OCI-LY1 (cell line): Measurements from ENCODE around the gene FEV.

Experiments
- H2AFZ ChIP-seq: fragments of 200-600 bp; sonication (generic), shearing (Covaris generic); 2 replicates; pipeline ENCODE4 v1.6.0; 2014; ENCODE audit warnings: antibody characterized with exemption, mild to moderate bottlenecking, low read length
- H3F3A ChIP-seq: fragments of 200-600 bp; sonication (generic), shearing (Covaris generic); 2 replicates; pipeline ENCODE4 v1.6.0; 2014; ENCODE audit warnings: mild to moderate bottlenecking, antibody characterized with exemption, low read length, moderate library complexity; ENCODE audit not compliant: insufficient read depth
- H3K27ac ChIP-seq: fragments of 200-600 bp; sonication (generic); 2 replicates; pipeline ENCODE4 v1.5.1; 2014; ENCODE audit warnings: low read length, mixed run types, mild to moderate bottlenecking, low read depth; ENCODE audit not compliant: poor library complexity, severe bottlenecking
- H3K27me3 ChIP-seq: fragments of 200-600 bp; sonication (generic); 2 replicates; pipeline ENCODE4 v1.6.0; 2014; ENCODE audit warnings: antibody characterized with exemption, mild to moderate bottlenecking, low read length, moderate library complexity; ENCODE audit not compliant: insufficient read depth
- H3K36me3 ChIP-seq: fragments of 200-600 bp; sonication (generic); 2 replicates; pipeline ENCODE4 v1.6.1; 2014; ENCODE audit warnings: mild to moderate bottlenecking, antibody characterized with exemption, low read length, moderate library complexity, mixed read lengths; ENCODE audit not compliant: insufficient read depth
- H3K4me1 ChIP-seq: fragments of 200-600 bp; sonication (generic); 2 replicates; pipeline ENCODE4 v1.5.1; 2014; ENCODE audit warnings: mild to moderate bottlenecking, low read length, moderate library complexity; ENCODE audit not compliant: insufficient read depth, severe bottlenecking
- H3K4me2 ChIP-seq: fragments of 200-600 bp; sonication (generic), shearing (Covaris generic); 2 replicates; pipeline ENCODE4 v1.6.1; 2014; ENCODE audit warnings: low read length
- H3K4me3 ChIP-seq: fragments of 200-600 bp; sonication (generic); 2 replicates; pipeline ENCODE4 v1.5.1; 2014; ENCODE audit warnings: low read length, low read depth, mild to moderate bottlenecking, mixed read lengths; ENCODE audit not compliant: poor library complexity, severe bottlenecking
- H3K79me2 ChIP-seq: fragments of 200-600 bp; shearing (Covaris generic); 2 replicates; pipeline ENCODE4 v1.6.1; 2016; ENCODE audit warnings: mixed run types, low read length, mixed read lengths; ENCODE audit not compliant: insufficient read depth
- H3K9ac ChIP-seq: fragments of 200-600 bp; sonication (generic), shearing (Covaris generic); 2 replicates; pipeline ENCODE4 v1.6.1; 2014; ENCODE audit warnings: mild to moderate bottlenecking, low read length, mixed read lengths
- H3K9me2 ChIP-seq: fragments of 200-600 bp; sonication (generic), shearing (Covaris generic); 2 replicates; pipeline ENCODE4 v1.6.1; 2014; ENCODE audit warnings: low read depth, mild to moderate bottlenecking, low read length, mixed read lengths
- H3K9me3 ChIP-seq: fragments of 200-600 bp; shearing (Covaris generic); 2 replicates; pipeline ENCODE4 v1.6.1; 2014; ENCODE audit warnings: low read length, mixed read lengths
- H4K20me1 ChIP-seq: fragments of 200-600 bp; sonication (generic), shearing (Covaris generic); 2 replicates; pipeline ENCODE4 v1.6.0; 2016; ENCODE audit warnings: mild to moderate bottlenecking, low read length; ENCODE audit not compliant: insufficient read depth
- EZH2 ChIP-seq: fragments of 200-600 bp; sonication (generic), shearing (Covaris generic); IDR thresholded peaks from 2 replicates; pipeline ENCODE4 v1.8.0; 2017; ENCODE audit warnings: borderline replicate concordance, mixed run types, mild to moderate bottlenecking, antibody characterized with exemption, low read length, moderate library complexity, mixed read lengths
- TF ChIP-seq, protein P1 (sequence below): fragments of 200-600 bp; sonication (generic), shearing (Covaris generic); IDR thresholded peaks from 2 replicates; pipeline ENCODE4 v1.5.1; 2017; ENCODE audit warnings: mild to moderate bottlenecking, antibody characterized with exemption, low read length, moderate library complexity, mixed read lengths

Gene FEV

DNA sequence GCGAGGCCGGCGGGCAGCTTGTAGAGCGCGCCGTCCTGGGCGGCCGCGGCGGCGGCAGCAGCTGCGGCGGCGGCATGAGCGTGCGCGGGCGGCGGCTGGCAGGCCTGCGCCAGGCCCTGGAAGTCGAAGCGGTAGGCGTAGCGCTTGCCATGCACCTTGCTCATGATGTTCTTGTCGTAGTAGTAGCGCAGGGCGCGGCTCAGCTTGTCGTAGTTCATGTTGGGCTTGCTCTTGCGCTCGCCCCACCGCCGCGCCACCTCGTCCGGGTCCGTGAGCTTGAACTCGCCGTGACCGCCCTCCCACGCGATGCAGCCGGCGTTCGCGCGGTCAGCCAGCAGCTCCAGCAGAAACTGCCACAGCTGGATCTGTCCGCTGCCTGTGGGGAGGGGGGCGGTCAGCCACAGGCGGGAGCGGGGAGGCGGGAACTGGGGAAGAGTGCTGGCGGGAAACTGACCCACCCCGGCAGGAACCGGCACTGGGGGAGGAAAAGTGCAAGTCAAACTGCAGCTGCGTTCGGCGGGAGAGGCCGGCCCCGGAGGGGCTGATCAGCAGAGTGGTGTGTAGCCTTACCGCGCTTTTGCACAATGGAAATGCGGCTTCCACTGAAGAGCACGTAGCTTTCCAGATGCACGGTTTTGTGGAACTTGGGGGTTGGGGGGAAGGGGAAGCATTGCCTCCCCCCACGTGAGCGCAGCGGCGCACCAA is 3.0 kb downstream of the FEV start:
- no peaks in the 10 kb centered on the region for H3K36me3 ChIP-seq
- no peak overlapping the region for H3K4me3 ChIP-seq
- H3K9me3 ChIP-seq, result no peaks in the 10 kb centered on the region
- no peak overlapping the region for H2AFZ ChIP-seq
- H3K9me2 ChIP-seq, result no peaks in the 10 kb centered on the region
- no peaks in the 10 kb centered on the region for H3K79me2 ChIP-seq
- H3K27ac ChIP-seq, result no peak overlapping the region
- no peak overlapping the region for H3K9ac ChIP-seq
- H3F3A ChIP-seq, result no peaks in the 10 kb centered on the region
- H3K4me1 ChIP-seq, result no peaks in the 10 kb centered on the region
- no peaks in the 10 kb centered on the region for H4K20me1 ChIP-seq
- H3K27me3 ChIP-seq, result no peaks in the 10 kb centered on the region
- TF ChIP-seq, protein P1, sequence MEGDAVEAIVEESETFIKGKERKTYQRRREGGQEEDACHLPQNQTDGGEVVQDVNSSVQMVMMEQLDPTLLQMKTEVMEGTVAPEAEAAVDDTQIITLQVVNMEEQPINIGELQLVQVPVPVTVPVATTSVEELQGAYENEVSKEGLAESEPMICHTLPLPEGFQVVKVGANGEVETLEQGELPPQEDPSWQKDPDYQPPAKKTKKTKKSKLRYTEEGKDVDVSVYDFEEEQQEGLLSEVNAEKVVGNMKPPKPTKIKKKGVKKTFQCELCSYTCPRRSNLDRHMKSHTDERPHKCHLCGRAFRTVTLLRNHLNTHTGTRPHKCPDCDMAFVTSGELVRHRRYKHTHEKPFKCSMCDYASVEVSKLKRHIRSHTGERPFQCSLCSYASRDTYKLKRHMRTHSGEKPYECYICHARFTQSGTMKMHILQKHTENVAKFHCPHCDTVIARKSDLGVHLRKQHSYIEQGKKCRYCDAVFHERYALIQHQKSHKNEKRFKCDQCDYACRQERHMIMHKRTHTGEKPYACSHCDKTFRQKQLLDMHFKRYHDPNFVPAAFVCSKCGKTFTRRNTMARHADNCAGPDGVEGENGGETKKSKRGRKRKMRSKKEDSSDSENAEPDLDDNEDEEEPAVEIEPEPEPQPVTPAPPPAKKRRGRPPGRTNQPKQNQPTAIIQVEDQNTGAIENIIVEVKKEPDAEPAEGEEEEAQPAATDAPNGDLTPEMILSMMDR, result no peak
- TF ChIP-seq EZH2, result no peak
- H3K4me2 ChIP-seq, result no peak overlapping the region

GRCh38 chr2:218981390-218981880 is 3.5 kb downstream of the FEV start:
- no peaks in the 10 kb centered on the region for H4K20me1 ChIP-seq
- no peak overlapping the region for H3K9ac ChIP-seq
- no peak overlapping the region for H3K27ac ChIP-seq
- H2AFZ ChIP-seq, result no peak overlapping the region
- H3K9me3 ChIP-seq, result no peaks in the 10 kb centered on the region
- no peaks in the 10 kb centered on the region for H3K4me1 ChIP-seq
- no peak overlapping the region for H3K4me3 ChIP-seq
- TF ChIP-seq, protein P1, result no peak
- TF ChIP-seq EZH2, result no peak
- no peaks in the 10 kb centered on the region for H3K36me3 ChIP-seq
- no peak overlapping the region for H3K4me2 ChIP-seq
- no peaks in the 10 kb centered on the region for H3K9me2 ChIP-seq
- no peaks in the 10 kb centered on the region for H3K27me3 ChIP-seq
- H3F3A ChIP-seq, result no peaks in the 10 kb centered on the region
- H3K79me2 ChIP-seq, result no peaks in the 10 kb centered on the region

GRCh38 chr2:218980735-218981389 is 4.1 kb downstream of the FEV start:
- no peaks in the 10 kb centered on the region for H3K9me2 ChIP-seq
- no peak overlapping the region for H2AFZ ChIP-seq
- H3K36me3 ChIP-seq, result no peaks in the 10 kb centered on the region
- no peaks in the 10 kb centered on the region for H3K4me1 ChIP-seq
- no peaks in the 10 kb centered on the region for H3F3A ChIP-seq
- H3K4me2 ChIP-seq, result no peak overlapping the region
- TF ChIP-seq, protein P1, result no peak
- TF ChIP-seq EZH2, result no peak
- no peaks in the 10 kb centered on the region for H3K27me3 ChIP-seq
- no peak overlapping the region for H3K9ac ChIP-seq
- no peaks in the 10 kb centered on the region for H3K79me2 ChIP-seq
- H3K4me3 ChIP-seq, result no peak overlapping the region
- no peaks in the 10 kb centered on the region for H3K9me3 ChIP-seq
- no peaks in the 10 kb centered on the region for H4K20me1 ChIP-seq
- no peak overlapping the region for H3K27ac ChIP-seq
